Neural cell (in vitro differentiated cells): Measurements from ENCODE around the gene HMOX2. TPM values are rescaled to one million over a fixed set of nuclear protein-coding genes. Genes with fewer than 3 reads are reported as not detected.

Source experiments
- H2AFZ ChIP-seq: fragments of 200-600, 300-800 bp; sonication (generic), shearing (Covaris generic); 2 replicates; pipeline ENCODE4 v1.6.0; 2014; ENCODE audit warnings: low read depth, mild to moderate bottlenecking, antibody characterized with exemption, low read length, moderate library complexity
- H3F3A ChIP-seq: fragments of 200-600 bp; shearing (Covaris generic); 2 replicates; pipeline ENCODE4 v1.6.1; 2016; ENCODE audit warnings: mild to moderate bottlenecking, moderate library complexity, mixed read lengths, antibody characterized with exemption, low read length; ENCODE audit not compliant: insufficient read depth, poor library complexity, severe bottlenecking
- H3K27ac ChIP-seq: fragments of 200-600, 300-800 bp; sonication (generic), shearing (Covaris generic); 2 replicates; pipeline ENCODE4 v1.5.1; 2014; ENCODE audit warnings: mild to moderate bottlenecking, low read length, moderate library complexity
- H3K27me3 ChIP-seq: fragments of 300-800, 200-600 bp; sonication (generic), shearing (Covaris generic); 2 replicates; pipeline ENCODE4 v1.6.0; 2014; ENCODE audit warnings: mild to moderate bottlenecking, low read depth, low read length, moderate library complexity; ENCODE audit not compliant: insufficient read depth
- H3K36me3 ChIP-seq: fragments of 300-800, 200-600 bp; sonication (generic), shearing (Covaris generic); 2 replicates; pipeline ENCODE4 v1.5.1; 2014; ENCODE audit warnings: mild to moderate bottlenecking, antibody characterized with exemption, low read length, moderate library complexity; ENCODE audit not compliant: insufficient read depth
- H3K4me2 ChIP-seq: fragments of 300-800, 200-600 bp; sonication (generic), shearing (Covaris generic); 2 replicates; pipeline ENCODE4 v1.6.0; 2014; ENCODE audit warnings: mild to moderate bottlenecking, low read length
- H3K4me3 ChIP-seq: fragments of 300-800, 200-600 bp; sonication (generic), shearing (Covaris generic); 2 replicates; pipeline ENCODE4 v1.5.1; 2014; ENCODE audit warnings: mild to moderate bottlenecking, low read length, moderate library complexity
- H3K79me2 ChIP-seq: fragments of 200-600 bp; shearing (Covaris generic); replicated peaks from 2 replicates; pipeline ENCODE4 v1.6.0; 2014; ENCODE audit warnings: mild to moderate bottlenecking, low read length, moderate library complexity; ENCODE audit not compliant: insufficient read depth
- H3K9ac ChIP-seq: fragments of 300-800, 200-600 bp; sonication (generic), shearing (Covaris generic); 2 replicates; pipeline ENCODE4 v1.6.1; 2016; ENCODE audit warnings: mild to moderate bottlenecking, low read length, mixed read lengths
- H3K9me2 ChIP-seq: fragments of 200-600 bp; shearing (Covaris generic); 2 replicates; pipeline ENCODE4 v1.6.1; 2016; ENCODE audit warnings: mild to moderate bottlenecking, low read length, mixed read lengths; ENCODE audit not compliant: insufficient read depth
- H3K9me3 ChIP-seq: fragments of 200-600, 300-800 bp; sonication (generic), shearing (Covaris generic); 2 replicates; pipeline ENCODE4 v1.6.1; 2016; ENCODE audit warnings: mild to moderate bottlenecking, mixed run types, low read length, moderate library complexity, mixed read lengths
- H4K20me1 ChIP-seq: fragments of 200-600 bp; shearing (Covaris generic); 2 replicates; pipeline ENCODE4 v1.6.1; 2016; ENCODE audit warnings: mild to moderate bottlenecking, mixed run types; ENCODE audit not compliant: insufficient read depth
- EP300 ChIP-seq: fragments of 450-650 bp; conservative IDR thresholded peaks from 2 replicates; pipeline ENCODE4 v1.6.1; 2014; ENCODE audit warnings: antibody characterized with exemption, mild to moderate bottlenecking, moderate library complexity; ENCODE audit not compliant: poor library complexity, severe bottlenecking
- EZH2 ChIP-seq: fragments of 200-600, 300-800 bp; shearing (Covaris generic), sonication (generic); IDR thresholded peaks from 2 replicates; pipeline ENCODE4 v1.6.1; 2014; ENCODE audit warnings: antibody characterized with exemption, low read length, borderline replicate concordance, mild to moderate bottlenecking; ENCODE audit not compliant: insufficient read depth, poor library complexity, severe bottlenecking
- MXI1 ChIP-seq: fragments of 450-650 bp; conservative IDR thresholded peaks from 2 replicates; pipeline ENCODE4 v1.6.1; 2014; ENCODE audit warnings: antibody characterized with exemption, mild to moderate bottlenecking; ENCODE audit not compliant: poor library complexity, severe bottlenecking
- POLR2AphosphoS5 ChIP-seq: IDR thresholded peaks from 2 replicates; pipeline ENCODE4 v1.6.1; 2012
- RAD21 ChIP-seq: fragments of 450-650 bp; conservative IDR thresholded peaks from 2 replicates; pipeline ENCODE4 v1.6.1; 2014; ENCODE audit warnings: antibody characterized with exemption, mild to moderate bottlenecking, moderate library complexity
- REST ChIP-seq: IDR thresholded peaks from 2 replicates; pipeline ENCODE4 v1.6.1; 2012; ENCODE audit warnings: borderline replicate concordance
- SMC3 ChIP-seq: fragments of 450-650 bp; conservative IDR thresholded peaks from 2 replicates; pipeline ENCODE4 v1.6.1; 2014; ENCODE audit warnings: antibody characterized with exemption, mild to moderate bottlenecking, moderate library complexity; ENCODE audit not compliant: poor library complexity
- TAF1 ChIP-seq: IDR thresholded peaks from 2 replicates; pipeline ENCODE4 v1.6.1; 2012; ENCODE audit warnings: low read depth
- polyA plus RNA-seq: library from polyadenylated mRNA; depleted of rRNA; stranded (reverse); fragments of >200 nt; gene quantifications from 2 replicates; pipeline ENCODE4 v1.2.3, GENCODE V29; 2014
- TF ChIP-seq, protein P1 (sequence below): fragments of 450-650 bp; IDR thresholded peaks from 2 replicates; pipeline ENCODE4 v1.5.1; 2014; ENCODE audit warnings: antibody characterized with exemption, mild to moderate bottlenecking, moderate library complexity; ENCODE audit not compliant: poor library complexity, severe bottlenecking

The HMOX2 gene
- polyA plus RNA-seq, 1 donor from 2014 or later: 79.4 TPM

- Histone ChIP-seq H3K9ac (no peak overlapping the region), H3K9me3 (no peaks in the 10 kb centered on the region), H3K79me2 (no peaks in the 10 kb centered on the region), H3K27ac (no peak overlapping the region), H3K36me3 (no peaks in the 10 kb centered on the region), H3K9me2 (no peaks in the 10 kb centered on the region), H3K27me3 (no peaks in the 10 kb centered on the region), H3K4me3 (no peak overlapping the region), H4K20me1 (no peaks in the 10 kb centered on the region), H3K4me2 (no peak overlapping the region), H3F3A (no peaks in the 10 kb centered on the region), H2AFZ (no peak overlapping the region)
- TF ChIP-seq EP300 (no peak), REST (no peak), EZH2 (no peak), SMC3 (no peak), TAF1 (no peak), POLR2AphosphoS5 (no peak), RAD21 (no peak)
- TF ChIP-seq, protein P1, sequence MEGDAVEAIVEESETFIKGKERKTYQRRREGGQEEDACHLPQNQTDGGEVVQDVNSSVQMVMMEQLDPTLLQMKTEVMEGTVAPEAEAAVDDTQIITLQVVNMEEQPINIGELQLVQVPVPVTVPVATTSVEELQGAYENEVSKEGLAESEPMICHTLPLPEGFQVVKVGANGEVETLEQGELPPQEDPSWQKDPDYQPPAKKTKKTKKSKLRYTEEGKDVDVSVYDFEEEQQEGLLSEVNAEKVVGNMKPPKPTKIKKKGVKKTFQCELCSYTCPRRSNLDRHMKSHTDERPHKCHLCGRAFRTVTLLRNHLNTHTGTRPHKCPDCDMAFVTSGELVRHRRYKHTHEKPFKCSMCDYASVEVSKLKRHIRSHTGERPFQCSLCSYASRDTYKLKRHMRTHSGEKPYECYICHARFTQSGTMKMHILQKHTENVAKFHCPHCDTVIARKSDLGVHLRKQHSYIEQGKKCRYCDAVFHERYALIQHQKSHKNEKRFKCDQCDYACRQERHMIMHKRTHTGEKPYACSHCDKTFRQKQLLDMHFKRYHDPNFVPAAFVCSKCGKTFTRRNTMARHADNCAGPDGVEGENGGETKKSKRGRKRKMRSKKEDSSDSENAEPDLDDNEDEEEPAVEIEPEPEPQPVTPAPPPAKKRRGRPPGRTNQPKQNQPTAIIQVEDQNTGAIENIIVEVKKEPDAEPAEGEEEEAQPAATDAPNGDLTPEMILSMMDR: no peak
Observed at GRCh38 chr16:4499196-4499555, 23.0 kb downstream of the HMOX2 start.

- Histone ChIP-seq H3K27me3 (no peaks in the 10 kb centered on the region), H3K4me2 (no peak overlapping the region), H3K9me3 (no peaks in the 10 kb centered on the region), H3K9me2 (no peaks in the 10 kb centered on the region), H3K79me2 (no peaks in the 10 kb centered on the region), H3K4me3 (no peak overlapping the region), H3K27ac (no peak overlapping the region), H2AFZ (no peak overlapping the region), H3K36me3 (no peaks in the 10 kb centered on the region), H3F3A (no peaks in the 10 kb centered on the region), H3K9ac (no peak overlapping the region), H4K20me1 (no peaks in the 10 kb centered on the region)
- no peak for TF ChIP-seq POLR2AphosphoS5
- no peak for TF ChIP-seq RAD21
- TF ChIP-seq TAF1: no peak
- no peak for TF ChIP-seq MXI1
- no peak for TF ChIP-seq REST
- no peak for TF ChIP-seq EP300
- TF ChIP-seq SMC3: no peak
- no peak for TF ChIP-seq EZH2
- TF ChIP-seq, protein P1: no peak
Observed at GRCh38 chr16:4500272-4500671, 24.1 kb downstream of the HMOX2 start.
